HG02981 (cell line): ENCODE results near the gene RAET1G.
"Not testable (repeated sequence)": the region's sequence is repeated elsewhere in the genome, so short reads cannot be mapped to it uniquely, and the experiment has no call there.

Source experiments
- ATAC-seq: cut with Tn5 transposase; IDR thresholded peaks from one replicate; pipeline ENCODE4 v1.9.1; 2021; ENCODE audit warnings: mild to moderate bottlenecking, moderate library complexity; ENCODE audit not compliant: unreplicated experiment

The RAET1G gene

DNA sequence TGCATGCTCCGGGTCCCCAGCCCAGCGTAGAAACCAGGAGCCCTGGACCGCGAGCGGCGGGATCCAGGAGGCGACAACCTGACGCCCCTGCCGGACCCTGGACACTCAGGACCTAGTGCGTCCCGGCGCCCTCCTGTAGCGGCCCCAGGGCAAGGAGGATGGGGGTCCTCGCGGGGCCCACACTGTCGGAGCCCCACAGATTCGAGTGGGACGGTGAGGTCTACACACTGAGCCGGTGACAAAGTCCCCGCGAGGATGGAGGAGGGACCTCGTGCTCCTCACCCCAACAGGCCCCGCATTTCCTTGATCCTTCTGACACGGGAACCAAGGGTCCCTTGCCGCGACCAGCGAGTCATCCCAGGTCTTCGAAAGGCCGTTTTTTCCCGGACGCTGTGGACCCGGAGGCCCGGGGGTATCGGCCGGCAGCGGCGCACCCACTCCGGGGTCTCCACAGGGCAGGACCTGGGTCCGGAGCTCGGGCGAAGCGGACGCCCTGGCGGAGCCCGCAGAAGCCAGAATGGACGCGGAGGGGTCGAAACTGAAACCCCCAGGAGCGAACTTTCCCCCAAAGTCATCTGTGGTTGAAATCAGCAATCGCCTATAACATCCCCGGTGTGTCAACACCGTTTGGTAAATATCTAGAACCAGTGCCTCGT is 31.5 kb upstream of the RAET1G start:
- ATAC-seq = not testable (repeated sequence)

DNA sequence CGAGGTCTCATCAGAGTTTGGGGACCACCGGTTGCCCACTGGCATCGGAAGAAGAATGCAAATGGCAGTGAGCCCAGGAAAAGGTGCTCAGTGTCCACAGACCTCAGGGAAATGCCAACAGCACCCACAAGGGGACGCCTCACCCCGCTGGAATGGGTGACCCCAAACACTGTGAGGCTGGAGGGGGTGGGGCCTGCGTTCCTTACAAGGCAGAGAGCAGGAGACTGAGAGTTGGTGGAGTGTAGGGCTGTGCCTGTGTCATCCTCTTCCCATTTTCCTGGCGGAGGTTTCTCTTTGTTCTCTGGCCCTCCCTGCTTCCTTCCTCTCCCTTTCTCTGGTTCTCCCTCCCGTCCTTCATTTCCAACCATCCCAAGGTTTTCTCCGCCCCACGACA is 31.0 kb upstream of the RAET1G start:
- not testable (repeated sequence) for ATAC-seq

DNA sequence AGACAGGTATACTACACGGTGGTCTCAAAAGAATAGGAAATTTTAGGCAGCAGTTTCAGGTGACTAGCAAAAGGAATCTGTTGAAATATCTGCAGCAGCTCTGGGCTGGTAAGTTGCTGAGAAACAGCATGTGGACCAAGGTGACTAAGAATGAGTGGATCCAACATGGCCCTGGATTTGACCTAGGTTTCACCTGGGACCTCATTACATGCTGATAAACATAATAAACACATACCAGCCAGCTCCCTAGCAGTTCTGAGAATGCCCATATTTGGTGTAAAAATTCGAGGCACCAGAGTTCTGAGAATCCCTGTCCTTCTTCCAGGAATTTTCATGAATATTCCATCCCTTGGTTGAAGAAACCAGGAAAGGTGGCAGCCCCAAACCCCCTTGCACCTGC is 30.5 kb upstream of the RAET1G start:
- ATAC-seq = not testable (repeated sequence)

DNA sequence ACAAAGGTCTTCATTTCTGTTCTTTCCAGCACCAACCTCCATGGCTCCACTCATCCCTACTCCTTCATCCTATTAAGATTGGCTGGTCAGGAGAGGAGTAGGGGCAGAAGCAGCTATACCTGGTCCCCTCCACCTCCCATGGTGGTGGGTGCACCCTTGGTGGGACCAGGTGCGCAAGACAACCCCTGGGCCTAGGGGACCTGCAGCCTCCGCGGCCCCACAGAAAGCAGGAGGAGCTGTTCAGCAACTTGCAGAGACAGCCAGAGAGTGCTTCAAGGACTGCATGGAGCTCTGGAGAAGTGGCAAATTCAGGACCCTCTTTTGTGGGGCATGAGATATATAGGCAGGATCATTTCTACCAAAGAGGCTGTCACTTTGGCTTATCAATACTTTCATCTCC is 28.7 kb upstream of the RAET1G start:
- ATAC-seq = no peak

DNA sequence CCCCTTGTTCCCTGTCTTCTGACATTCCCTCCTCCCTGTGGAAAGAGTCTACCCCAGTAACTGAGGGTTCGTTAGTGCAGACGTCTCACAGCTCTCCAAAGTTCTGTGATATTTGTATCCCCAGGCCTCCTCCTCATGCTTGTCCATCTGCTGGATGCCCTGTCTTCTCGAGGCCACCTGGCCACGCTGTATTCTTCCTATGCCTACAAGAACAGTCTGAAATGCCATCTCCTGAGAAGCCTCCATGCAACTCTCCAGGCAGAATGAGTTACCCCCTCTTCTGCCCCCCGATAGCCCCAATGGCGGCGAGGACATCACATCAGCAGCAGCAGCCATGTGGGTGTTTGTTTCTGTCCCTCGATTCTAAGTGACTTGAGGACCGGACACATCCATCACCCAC is 28.2 kb upstream of the RAET1G start:
- no peak for ATAC-seq

DNA sequence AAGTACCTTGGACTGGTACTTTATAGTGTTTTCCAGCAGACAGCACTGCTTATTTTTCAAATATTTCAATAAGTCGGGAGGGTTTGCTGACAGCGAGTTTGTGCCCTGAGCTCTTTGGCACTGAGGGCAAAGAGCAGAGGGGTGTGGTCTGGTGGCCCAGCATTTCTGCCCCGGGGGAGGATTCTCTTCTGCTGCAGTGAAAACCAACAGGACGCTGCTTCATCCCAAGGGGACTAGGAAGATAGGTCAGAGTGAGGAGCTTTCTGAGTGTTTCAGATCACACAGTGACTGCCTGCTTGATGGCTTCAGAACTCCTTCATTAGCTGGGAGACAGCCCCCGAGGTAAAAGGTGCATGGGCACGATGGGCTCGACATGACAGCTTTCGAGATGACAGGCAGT is 27.5 kb upstream of the RAET1G start:
- no peak for ATAC-seq

DNA sequence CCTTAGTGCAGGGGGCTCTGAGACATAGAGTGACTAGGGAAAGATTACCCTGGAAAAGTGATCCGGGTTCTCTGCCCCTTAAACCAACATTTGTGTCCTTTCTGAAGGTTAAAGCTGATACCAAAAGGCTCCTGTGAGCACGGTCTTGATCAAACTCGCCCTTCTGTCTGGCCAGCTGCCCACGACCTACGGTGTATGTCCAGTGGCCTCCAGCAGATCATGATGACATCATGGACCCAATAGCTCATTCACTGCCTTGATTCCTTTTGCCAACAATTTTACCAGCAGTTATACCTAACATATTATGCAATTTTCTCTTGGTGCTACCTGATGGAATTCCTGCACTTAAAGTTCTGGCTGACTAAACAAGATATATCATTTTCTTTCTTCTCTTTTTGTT is 25.7 kb upstream of the RAET1G start:
- ATAC-seq = no peak

DNA sequence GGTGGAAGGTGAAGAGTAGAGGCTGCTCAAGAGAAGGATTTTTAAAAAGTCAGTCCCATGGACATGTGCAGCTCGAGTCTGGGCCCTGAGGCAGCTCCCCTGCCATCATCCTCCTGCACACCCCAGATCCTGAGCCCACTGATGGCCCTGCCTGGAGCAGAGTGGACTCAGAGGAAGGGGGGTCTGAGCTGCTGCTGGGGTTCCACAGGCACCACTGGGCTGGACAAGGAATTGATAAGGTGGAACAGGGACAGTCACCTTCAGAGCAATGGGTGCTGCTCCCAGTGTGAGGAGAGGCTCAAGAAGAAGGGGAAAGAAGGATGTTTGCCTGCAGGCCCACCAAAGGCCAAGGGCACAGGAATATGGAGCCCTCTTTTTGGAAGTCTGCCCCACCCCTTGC is 25.1 kb upstream of the RAET1G start:
- ATAC-seq = no peak

DNA sequence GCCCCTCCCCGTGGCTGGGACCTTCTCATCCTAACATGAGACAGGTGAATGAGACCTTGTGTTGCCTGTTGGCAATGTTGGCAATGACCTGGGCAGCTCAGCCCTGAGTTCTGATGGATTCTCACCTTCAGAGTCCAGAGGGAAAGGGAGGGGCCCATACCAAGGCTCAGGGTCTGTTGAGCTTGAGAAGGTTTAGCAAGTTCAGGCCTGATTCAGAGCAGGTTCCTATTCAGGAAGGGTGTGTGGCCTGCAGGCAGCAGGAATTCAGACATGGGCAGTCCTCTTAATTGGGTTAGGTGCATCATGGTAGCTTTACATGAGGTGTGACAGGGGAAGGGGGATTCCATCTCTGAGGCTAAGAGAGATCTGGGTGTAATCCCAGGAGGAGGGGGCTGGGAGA is 24.6 kb upstream of the RAET1G start:
- not testable (repeated sequence) for ATAC-seq

DNA sequence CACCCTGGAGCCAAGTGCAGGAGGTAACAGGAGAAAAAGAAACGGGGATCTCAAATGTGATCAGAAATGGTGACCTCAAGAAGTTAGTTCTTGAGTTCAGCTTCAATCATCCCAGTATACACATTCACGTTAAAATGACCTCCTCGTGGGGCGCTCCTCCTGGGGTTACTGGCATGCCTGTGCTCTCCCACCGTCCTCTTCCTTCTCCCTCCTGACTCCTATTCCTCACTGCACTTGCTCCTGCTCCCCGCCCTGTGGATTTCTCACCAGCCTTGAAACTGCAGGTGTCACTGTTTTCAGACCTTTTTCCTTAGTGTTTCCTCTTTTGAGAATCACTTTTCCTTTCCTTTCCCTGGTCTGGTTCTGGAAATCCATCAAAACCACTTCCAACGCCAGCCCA is 23.7 kb upstream of the RAET1G start:
- not testable (repeated sequence) for ATAC-seq

DNA sequence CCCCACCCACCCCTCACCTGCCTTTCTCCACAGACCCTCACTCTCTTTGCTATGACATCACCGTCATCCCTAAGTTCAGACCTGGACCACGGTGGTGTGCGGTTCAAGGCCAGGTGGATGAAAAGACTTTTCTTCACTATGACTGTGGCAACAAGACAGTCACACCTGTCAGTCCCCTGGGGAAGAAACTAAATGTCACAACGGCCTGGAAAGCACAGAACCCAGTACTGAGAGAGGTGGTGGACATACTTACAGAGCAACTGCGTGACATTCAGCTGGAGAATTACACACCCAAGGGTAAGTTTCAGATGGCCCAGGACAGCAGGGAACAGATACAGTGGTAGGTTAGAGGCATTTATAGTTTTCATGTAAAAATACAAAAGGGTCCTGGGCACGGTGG is 22.4 kb upstream of the RAET1G start:
- ATAC-seq = not testable (repeated sequence)

DNA sequence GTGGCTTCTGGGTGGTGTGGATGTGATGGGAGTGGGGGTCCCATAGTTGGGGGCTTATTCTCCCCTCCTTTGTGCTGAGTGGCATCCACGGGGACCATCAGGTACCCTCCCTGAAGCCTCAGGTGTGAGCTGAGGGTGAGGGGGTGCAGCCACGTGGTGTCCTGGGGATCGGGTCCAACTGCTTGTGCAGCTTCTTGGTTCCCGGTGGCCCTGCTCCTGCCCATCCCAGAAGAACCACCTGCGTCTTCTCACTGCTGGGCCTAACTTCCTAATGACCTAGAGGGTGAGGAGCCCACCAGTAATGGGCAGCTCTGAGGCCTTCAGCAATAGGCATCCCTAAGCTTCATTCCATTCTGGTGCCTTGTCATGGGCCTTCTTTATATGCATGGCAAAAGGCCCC is 20.4 kb upstream of the RAET1G start:
- not testable (repeated sequence) for ATAC-seq

DNA sequence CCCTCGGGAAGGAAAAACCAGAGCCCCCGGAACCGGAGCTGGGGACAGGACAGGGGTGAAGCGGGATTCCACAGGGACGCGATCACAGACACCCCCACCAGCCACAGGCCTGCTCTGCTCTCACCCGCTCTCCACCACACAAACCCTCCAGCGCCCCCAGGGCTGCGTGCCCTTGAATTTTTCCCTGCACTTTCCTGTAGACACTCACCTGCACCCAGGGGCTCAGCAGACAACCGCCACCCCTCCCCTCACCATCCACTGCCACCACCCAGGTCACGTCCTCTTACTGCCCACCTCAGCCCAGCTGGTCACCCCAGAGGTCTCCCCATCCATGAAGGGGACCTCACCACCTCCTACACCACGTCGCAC is 19.5 kb upstream of the RAET1G start:
- ATAC-seq = no peak

DNA sequence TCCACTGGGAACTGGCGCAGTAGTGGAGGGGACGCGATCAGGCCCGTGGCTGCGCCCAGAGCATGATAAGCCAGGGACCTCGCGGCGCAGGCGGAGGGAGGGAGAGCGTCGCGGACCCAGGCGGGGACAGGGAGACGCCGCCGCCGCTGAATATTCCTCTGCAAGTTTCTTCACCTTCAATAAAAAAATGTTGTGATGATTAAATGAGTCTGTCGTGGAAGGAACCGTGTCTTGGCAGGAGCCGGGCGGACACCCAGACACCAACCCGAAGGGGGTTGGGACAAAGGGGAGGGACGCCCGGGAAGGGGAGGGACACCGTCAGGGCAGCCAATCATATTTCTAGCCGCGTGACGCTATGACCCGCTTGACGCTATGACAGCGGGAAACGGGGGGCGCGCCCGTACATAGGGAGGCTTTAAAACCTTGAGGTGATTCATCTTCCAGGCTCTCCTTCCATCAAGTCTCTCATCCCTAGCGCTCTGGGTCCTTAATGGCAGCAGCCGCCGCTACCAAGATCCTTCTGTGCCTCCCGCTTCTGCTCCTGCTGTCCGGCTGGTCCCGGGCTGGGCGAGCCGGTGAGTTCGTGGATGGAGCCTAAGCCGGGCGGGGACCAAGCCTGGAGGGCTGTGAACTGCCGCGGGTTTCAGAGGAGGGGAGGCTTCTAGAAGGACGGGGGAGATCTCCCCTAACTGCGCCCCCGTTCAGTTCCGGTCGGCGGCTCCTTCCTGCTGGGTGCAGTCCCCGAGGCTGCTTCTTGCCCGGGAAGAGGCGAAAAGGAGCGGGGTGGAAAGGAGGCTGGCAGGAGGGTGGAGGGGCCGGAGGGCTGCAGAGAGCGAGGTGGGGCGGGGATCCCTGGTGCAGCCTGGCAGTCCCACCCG is 18.9 kb upstream of the RAET1G start, which contains the start of gene ULBP2:
Gene ULBP2 (plus strand): TSS at position 432 of the 878 bp plus-strand sequence. CDS start 59 bp downstream, at position 491.
- ATAC-seq = no peak

DNA sequence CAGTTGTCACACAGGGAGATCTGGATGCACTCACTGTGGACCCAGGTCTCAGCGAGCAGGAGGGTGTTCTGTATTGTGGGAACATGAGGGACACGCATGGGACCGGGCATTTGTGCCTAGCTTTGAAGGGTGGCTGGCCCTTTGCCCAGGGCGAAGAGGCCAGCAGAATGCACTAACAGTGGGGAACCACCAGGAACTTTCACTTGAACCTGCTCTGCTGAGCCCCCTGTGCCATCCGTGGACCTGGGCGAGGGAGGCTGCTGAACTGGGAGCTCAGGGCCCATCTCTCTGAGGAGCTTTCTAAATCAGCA is 17.7 kb upstream of the RAET1G start:
- ATAC-seq = no peak

DNA sequence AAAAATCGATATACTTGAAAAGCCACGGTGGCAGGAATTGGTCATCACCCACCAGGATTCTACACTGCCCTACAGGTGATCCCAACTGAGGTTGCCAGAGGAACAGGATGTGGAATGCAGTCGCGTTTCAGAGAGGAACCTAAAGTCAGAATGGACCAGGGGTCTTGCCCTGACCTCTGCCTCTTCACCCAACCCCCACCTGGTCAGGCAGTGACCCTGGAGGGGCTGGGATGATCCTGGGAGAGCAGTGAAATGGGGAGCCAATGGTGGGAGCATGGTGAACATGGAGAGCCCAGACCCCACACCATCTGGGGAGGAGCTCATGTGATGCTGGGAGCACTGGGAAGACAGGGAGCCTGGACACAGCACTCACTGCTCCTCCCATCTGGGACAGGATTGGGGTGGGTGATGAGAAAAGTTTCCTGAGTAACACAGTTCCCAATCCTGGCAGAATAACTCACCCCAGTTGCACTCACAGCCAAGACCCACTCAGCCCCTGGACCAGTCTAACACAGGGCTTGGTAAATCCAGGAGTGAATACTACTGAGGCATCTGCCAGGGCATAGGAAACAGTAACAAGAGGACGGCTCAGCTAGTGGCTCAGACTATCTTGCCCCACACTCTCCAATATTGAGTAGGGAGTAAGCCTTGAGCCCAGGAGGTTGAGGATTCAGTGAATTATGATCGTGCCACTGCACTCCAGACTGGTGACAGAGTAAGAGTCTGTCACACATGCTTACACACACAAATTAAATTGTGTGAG is 17.2 kb upstream of the RAET1G start:
- no peak for ATAC-seq

DNA sequence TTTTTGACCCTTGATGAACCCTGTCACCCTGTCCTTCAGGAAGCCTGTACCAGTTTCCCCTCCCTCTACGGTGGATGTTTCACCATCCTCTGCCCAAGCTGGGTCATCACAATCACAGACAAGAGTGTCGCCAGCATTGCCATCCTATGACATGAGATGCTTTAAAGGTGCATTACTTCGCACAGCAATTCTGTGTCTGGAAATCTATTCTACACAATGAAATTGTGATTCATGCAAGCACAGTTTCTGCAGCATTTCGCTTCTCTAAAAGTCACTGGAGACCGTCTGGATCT is 16.4 kb upstream of the RAET1G start:
- ATAC-seq = no peak

DNA sequence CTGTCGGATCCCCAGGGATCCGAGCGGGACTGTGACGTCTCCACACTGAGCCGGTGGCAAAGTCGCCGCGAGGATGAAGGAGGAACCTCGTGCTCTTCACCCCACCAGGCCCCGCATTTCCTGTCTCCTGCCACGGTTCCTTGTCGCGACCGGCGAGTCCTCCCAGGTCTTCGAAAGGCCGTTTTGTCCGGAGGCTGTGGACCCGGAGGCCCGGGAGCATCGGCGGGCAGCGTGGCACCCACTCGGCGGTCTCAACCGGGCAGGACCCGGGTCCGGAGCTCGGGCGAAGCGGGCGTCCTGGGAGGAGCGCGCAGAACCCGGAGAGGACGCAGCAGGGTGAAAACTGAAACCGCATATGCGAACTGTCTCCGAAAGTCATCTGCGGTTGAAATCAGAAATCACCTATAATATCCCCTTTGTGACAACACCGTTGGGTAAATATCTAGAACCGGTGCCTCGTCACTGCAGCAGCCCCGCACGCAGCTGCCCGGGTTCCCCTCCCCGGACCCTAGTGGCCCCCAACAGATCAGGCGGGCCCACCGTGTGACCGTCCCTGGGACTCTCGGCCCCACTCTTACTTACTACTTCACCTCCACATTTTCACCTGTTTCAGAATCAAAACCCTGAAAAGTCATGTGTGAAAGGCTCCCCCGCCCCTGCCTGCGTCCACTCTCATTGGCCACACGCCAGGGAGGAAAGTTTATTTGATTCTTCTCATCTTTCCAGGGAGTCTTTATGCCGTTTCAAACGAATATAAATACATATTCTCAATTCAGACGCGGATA is 15.8 kb upstream of the RAET1G start:
- peak; percentile 87 for ATAC-seq

DNA sequence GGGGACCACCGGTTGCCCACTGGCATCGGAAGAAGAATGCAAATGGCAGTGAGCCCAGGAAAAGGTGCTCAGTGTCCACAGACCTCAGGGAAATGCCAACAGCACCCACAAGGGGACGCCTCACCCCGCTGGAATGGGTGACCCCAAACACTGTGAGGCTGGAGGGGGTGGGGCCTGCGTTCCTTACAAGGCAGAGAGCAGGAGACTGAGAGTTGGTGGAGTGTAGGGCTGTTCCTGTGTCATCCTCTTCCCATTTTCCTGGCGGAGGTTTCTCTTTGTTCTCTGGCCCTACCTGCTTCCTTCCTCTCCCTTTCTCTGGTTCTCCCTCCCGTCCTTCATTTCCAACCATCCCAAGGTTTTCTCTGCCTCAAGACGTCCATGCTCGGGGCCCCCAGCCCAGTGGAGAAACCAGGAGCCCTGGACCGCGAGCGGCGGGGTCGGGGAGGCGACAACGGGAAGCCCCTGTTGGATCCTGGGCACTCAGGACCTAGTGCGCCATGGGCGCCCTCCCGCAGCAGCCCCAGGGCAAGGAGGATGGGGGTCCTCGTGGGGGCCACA is 15.2 kb upstream of the RAET1G start:
- ATAC-seq = not testable (repeated sequence)

DNA sequence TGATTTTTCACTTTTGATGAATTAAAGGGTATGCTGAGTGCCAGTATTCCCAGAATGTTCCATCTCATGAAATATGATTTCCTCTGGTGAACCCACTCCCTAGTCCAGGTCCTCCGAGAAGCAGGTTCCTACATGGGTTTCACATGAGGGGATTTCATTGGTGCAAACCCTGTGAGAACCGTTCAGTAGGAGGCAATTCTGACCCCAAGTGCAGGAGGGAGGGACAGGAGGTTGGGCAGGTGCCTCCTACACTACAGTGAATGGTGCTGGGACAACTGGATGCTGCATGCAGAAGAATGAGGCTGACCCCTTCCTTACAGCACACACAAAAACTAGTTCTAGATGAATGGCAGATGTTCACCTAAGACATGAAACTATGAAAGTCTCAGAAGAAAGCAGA is 13.8 kb upstream of the RAET1G start:
- no peak for ATAC-seq

DNA sequence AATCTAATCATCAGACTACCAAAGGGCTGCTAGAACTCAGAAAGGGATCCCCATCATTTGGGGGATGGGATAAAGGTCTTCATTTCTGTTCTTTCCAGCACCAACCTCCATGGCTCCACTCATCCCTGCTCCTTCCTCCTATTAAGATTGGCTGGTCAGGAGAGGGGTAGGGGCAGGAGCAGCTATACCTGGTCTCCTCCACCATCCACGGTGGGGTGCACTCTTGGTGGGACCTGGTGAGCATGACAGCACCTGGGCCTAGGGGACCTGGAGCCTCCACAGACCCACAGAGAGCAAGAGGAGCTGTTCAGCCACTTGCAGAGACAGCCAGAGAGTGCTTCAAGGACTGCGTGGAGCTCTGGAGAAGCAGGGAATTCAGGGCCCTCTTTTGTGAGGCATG is 12.7 kb upstream of the RAET1G start:
- no peak for ATAC-seq
